SKM-1 (cell line): ENCODE results near the gene ZNF700.
"Not testable (repeated sequence)": the region's sequence is repeated elsewhere in the genome, so short reads cannot be mapped to it uniquely, and the experiment has no call there.

ENCODE experiments used
- DNase-seq: peaks from one replicate; lab custom pipeline; 2025; ENCODE audit not compliant: unreplicated experiment; lab: John Stamatoyannopoulos, UW

ZNF700 gene

DNA sequence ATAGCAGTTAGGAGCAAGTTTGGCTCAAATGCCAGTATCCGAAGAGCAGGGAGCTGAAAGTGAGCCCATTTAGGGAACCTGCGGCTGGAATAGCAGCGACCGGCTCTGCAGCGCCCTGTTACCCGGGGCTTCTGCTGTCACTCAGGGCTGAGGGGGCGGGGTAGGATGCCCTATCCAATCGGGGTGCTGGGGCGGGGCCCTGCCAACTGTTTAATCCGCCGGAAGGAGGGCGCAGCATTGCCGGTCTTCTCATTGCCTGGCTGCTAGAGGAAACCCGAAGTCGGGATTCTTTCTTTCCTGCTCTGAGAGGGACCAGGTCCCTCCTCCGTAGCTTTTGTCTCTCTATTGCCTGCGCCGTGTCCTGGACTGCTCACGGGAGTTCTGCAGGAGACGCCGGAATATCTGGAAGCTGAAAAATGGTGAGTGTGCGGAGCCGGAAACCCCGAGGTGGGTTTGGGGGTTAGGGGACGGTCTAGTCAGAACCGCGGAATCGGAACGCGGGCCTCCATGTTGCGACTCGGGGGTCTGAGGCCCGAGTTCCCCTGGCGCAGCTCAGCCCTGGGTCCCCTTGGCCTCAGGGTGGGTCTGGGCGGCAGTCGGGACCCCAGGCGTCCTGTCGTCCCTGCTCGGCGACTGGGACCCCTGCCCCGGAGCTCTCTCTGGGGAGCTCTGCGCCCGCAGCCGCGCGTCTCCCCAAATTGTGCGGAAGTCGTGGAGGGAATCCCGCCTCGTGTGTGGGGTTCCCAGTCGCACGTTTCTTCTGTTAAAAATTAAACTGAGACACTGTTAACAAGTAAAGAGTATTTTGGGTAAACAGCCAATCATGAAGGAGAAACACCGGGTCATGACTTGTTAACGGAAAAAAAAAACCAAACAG lies 62.7 kb downstream of the ZNF700 start:
- peak; percentile 95 for DNase-seq

DNA sequence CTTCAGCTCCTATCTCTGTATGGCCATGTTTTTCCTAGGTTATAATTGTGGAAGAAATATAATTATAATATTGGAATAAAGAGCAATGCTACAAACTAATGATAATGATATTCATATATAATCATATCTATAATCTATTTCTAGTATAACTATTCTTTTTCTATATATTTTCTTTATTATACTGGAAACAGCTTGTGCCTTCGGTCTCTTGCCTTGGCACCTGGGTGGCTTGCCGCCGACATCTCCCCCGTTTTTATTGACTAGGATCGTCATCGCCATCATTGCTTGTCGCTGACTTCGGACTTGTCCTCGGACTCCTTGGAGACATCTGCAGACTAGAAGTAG lies 64.2 kb downstream of the ZNF700 start:
- DNase-seq: no peak

DNA sequence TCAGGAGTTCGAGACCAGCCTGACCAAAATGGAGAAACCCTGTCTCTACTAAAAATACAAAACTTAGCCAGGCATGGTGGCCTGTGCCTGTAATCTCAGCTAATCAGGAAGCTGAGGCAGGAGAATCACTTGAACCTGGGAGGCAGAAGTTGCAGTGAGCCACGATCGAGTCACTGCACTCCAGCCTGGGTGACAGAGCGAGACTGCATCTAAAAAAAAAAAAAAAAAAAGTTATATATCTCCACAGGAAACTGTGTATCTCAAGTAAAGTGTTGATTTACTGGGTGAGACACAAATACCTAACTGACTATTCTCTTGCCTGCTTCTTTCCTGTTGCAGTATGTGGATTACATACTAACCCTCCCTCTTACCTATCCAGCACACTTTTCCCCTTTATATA lies 67.0 kb downstream of the ZNF700 start:
- DNase-seq: not testable (repeated sequence)

DNA sequence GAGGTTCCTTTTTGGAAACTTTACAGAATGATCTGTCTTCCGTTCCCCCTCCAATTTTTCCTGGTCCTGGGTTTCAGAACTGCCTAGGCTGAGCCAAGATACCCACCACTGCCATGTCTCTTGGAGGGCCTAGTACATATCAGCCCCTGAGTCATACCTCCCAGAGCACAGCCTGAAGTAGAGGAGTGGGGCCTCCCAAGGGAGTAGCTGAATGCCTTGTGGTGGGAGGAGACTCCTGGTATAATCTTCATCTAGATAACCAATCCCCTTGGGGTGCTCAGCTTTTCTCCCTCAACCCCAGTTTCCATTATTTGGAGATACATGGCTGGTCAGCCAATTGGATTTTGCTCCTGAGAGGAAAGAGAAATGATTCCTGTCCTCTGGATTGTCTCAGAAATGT lies 70.3 kb downstream of the ZNF700 start:
- DNase-seq: no peak
